Measurements from ENCODE around the gene DBI. TPM values are rescaled to one million over a fixed set of nuclear protein-coding genes. Genes with fewer than 3 reads are reported as not detected.

DBI gene
- total RNA-seq, 2 experiments from 2014 or later = 142 to 143 TPM

GRCh38 chr2:119360423-119360966 lies 6.3 kb upstream of the DBI start:
- intact Hi-C loops (cut with micrococcal nuclease) = no loop called here
- CTCF ChIA-PET = no interaction called here

GRCh38 chr2:119364798-119365197 lies 2.0 kb upstream of the DBI start:
- Mint-ChIP-seq H3K27me3 (no peaks in the 10 kb centered on the region), H3K36me3 (ENCODE audit: low read depth) (peaks cover 23% of the 10 kb centered on the region), H3K4me3 (peak overlapping the region; percentile 100), H3K27ac (peak overlapping the region; percentile 100), H3K9me3 (no peaks in the 10 kb centered on the region), H3K4me1 (ENCODE audit: low read depth) (peaks cover 46% of the 10 kb centered on the region)
- ChIA-PET POLR2A (no interaction called here), CTCF (no interaction called here)
- ATAC-seq = no peak
- DNase-seq = no peak
- intact Hi-C loops (cut with micrococcal nuclease) = no loop called here
- no peak for TF ChIP-seq CTCF (IDR thresholded peaks at IDR 0.05)

More at GRCh38 chr2:119360423-119360966, 6.3 kb upstream of the DBI start:
- peaks cover 38% of the 10 kb centered on the region for H3K4me1 Mint-ChIP-seq (ENCODE audit: low read depth)
- no peaks in the 10 kb centered on the region for H3K27me3 Mint-ChIP-seq
- TF ChIP-seq CTCF (IDR thresholded peaks at IDR 0.05) = no peak
- H3K9me3 Mint-ChIP-seq = no peaks in the 10 kb centered on the region
- H3K4me3 Mint-ChIP-seq = no peak overlapping the region
- no peak overlapping the region for H3K27ac Mint-ChIP-seq
- ATAC-seq (peak; percentile 30), DNase-seq (no peak)
- peaks cover 2% of the 10 kb centered on the region for H3K36me3 Mint-ChIP-seq (ENCODE audit: low read depth)
- POLR2A ChIA-PET = no interaction called here

- no peak for ATAC-seq
Observed at GRCh38 chr2:119365436-119365835, 1.3 kb upstream of the DBI start.

GRCh38 chr2:119366161-119366648 lies 572 bp upstream of the DBI start:
- no peaks in the 10 kb centered on the region for H3K9me3 Mint-ChIP-seq
- POLR2A ChIA-PET = interaction anchor here (1.0 to 2.7 kb wide), 6 partner anchors 10 to 313 kb away, joined by 3 to 12 read pairs (median 4); partner anchors contain the start of gene TMEM177
- H3K36me3 Mint-ChIP-seq (ENCODE audit: low read depth) = peaks cover 36% of the 10 kb centered on the region
- CTCF ChIA-PET = no interaction called here
- peak overlapping the region; percentile 100 for H3K27ac Mint-ChIP-seq
- peaks cover 50% of the 10 kb centered on the region for H3K4me1 Mint-ChIP-seq (ENCODE audit: low read depth)
- DNase-seq = peak; percentile 13
- peak overlapping the region; percentile 100 for H3K4me3 Mint-ChIP-seq
- intact Hi-C loops (cut with micrococcal nuclease) = no loop called here
- ATAC-seq = no peak
- TF ChIP-seq CTCF (IDR thresholded peaks at IDR 0.05) = no peak
- H3K27me3 Mint-ChIP-seq = no peaks in the 10 kb centered on the region

More at GRCh38 chr2:119365436-119365835, 1.3 kb upstream of the DBI start:
- H3K27ac Mint-ChIP-seq = peak overlapping the region; percentile 100
- CTCF ChIA-PET = no interaction called here
- intact Hi-C loops (cut with micrococcal nuclease) = no loop called here
- H3K4me3 Mint-ChIP-seq = peak overlapping the region; percentile 100
- H3K36me3 Mint-ChIP-seq (ENCODE audit: low read depth) = peaks cover 28% of the 10 kb centered on the region
- POLR2A ChIA-PET = interaction anchor here (1.0 kb wide), 1 partner anchor 313 kb away, joined by 3 read pairs; the partner anchor contains the start of gene TMEM177
- H3K4me1 Mint-ChIP-seq (ENCODE audit: low read depth) = peaks cover 50% of the 10 kb centered on the region
- H3K9me3 Mint-ChIP-seq = no peaks in the 10 kb centered on the region
- no peak for DNase-seq
- no peaks in the 10 kb centered on the region for H3K27me3 Mint-ChIP-seq
- TF ChIP-seq CTCF (IDR thresholded peaks at IDR 0.05) = no peak

- CTCF ChIA-PET = no interaction called here
- POLR2A ChIA-PET = interaction anchor here (0.7 to 2.7 kb wide), 9 partner anchors 8 to 99 kb away, joined by 3 to 12 read pairs (median 4); no protein-coding TSS in a partner anchor
- ATAC-seq (peak; percentile 57), DNase-seq (peak; percentile 72)
- peak overlapping the region; percentile 100 for H3K4me3 Mint-ChIP-seq
- peaks cover 49% of the 10 kb centered on the region for H3K36me3 Mint-ChIP-seq (ENCODE audit: low read depth)
- intact Hi-C loops (cut with micrococcal nuclease) = no loop called here
- no peak for TF ChIP-seq CTCF (IDR thresholded peaks at IDR 0.05)
- H3K4me1 Mint-ChIP-seq (ENCODE audit: low read depth) = peaks cover 45% of the 10 kb centered on the region
- H3K9me3 Mint-ChIP-seq = no peaks in the 10 kb centered on the region
- H3K27ac Mint-ChIP-seq = peak overlapping the region; percentile 100
- H3K27me3 Mint-ChIP-seq = no peaks in the 10 kb centered on the region
Observed at GRCh38 chr2:119367472-119368099, 809 bp downstream of the DBI start.

Data from activated CD8-positive, alpha-beta T cell treated with anti-CD3 and anti-CD28 coated beads for 36 hours (primary cell).